Spinal cord (tissue), 10 donors: ENCODE measurements around the gene KLRF2. TPM values are rescaled to one million over a fixed set of nuclear protein-coding genes. Genes with fewer than 3 reads are reported as not detected.

Experiments used
- DNase-seq, 6 donors: peaks; one replicate each; pipeline versions ENCODE4 v3.0.0 to v3.0.0-alpha.2; 2013 to 2015; ENCODE audit warnings: low spot score in 6 of 6, low read depth in 4 of 6
- H3K27ac ChIP-seq: one replicate; pipeline ENCODE4 v1.5.1; 2013; ENCODE audit warnings: low read depth, low read length, control low read depth
- H3K27me3 ChIP-seq: one replicate; pipeline ENCODE4 v1.6.1; 2013; ENCODE audit warnings: low read length; ENCODE audit not compliant: control insufficient read depth, insufficient read depth
- H3K36me3 ChIP-seq: one replicate; pipeline ENCODE4 v1.6.1; 2013; ENCODE audit warnings: low read length; ENCODE audit not compliant: control insufficient read depth, insufficient read depth
- H3K4me1 ChIP-seq: one replicate; pipeline ENCODE4 v1.6.1; 2013; ENCODE audit warnings: low read length; ENCODE audit not compliant: control insufficient read depth, insufficient read depth
- H3K4me3 ChIP-seq: one replicate; pipeline ENCODE4 v1.5.1; 2013; ENCODE audit warnings: low read depth, low read length, control low read depth
- H3K9me3 ChIP-seq: one replicate; pipeline ENCODE4 v1.6.1; 2013; ENCODE audit warnings: low read length; ENCODE audit not compliant: control insufficient read depth, insufficient read depth
- WGBS: methylation state at CpG from one replicate; pipeline ENCODE4 v1.1.5; 2013; ENCODE audit warnings: missing lambda C conversion rate; ENCODE audit not compliant: insufficient coverage; 5-methylcytosine and 5-hydroxymethylcytosine counted together
- polyA plus RNA-seq, 2 donors: library from polyadenylated mRNA; unstranded; fragments of 120-200 nt; gene quantifications; one replicate each; pipeline ENCODE4 v1.2.1, GENCODE V29; 2013; ENCODE audit not compliant: insufficient read length in 2 of 2
- total RNA-seq, 2 donors: library from RNA; depleted of rRNA in 1 of 2; stranded (reverse); fragments of 120-200 nt in 1 of 2; fragments of >200 nt in 1 of 2; gene quantifications; one replicate each; pipeline versions ENCODE4 v1.2.3 to v1.2.4, GENCODE V29; 2013 to 2014
- donor health status: healthy.

The KLRF2 gene
- total and polyA plus RNA-seq, 4 donors: not detected

DNA sequence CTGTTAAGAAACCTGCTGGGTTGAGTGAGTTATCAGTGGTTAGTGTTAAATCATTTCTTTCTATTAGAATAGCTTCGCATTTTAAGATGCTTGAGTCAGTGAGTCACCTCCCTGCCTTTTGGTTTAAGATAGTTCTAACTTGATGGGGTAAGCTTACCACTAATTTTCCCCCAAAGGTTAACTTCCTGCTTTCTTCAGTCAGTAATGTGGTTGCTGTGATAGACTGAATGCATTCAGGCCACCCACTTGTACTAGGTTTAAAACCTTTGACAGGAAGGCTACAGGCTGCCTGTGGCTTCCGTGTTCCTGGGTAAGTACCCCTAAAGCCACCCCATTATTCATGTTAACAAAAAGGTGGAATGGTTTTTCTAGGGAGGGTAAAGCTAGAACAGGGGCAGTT lies 25.6 kb downstream of the KLRF2 start:
- no peak overlapping the region for H3K27ac ChIP-seq
- no peak for DNase-seq
- WGBS: no CpG with 5 or more reads among the region's 2 CpGs
- H3K4me1 ChIP-seq: no peaks in the 10 kb centered on the region
- H3K27me3 ChIP-seq: no peaks in the 10 kb centered on the region
- H3K36me3 ChIP-seq: no peaks in the 10 kb centered on the region
- no peaks in the 10 kb centered on the region for H3K9me3 ChIP-seq
- H3K4me3 ChIP-seq: no peak overlapping the region

DNA sequence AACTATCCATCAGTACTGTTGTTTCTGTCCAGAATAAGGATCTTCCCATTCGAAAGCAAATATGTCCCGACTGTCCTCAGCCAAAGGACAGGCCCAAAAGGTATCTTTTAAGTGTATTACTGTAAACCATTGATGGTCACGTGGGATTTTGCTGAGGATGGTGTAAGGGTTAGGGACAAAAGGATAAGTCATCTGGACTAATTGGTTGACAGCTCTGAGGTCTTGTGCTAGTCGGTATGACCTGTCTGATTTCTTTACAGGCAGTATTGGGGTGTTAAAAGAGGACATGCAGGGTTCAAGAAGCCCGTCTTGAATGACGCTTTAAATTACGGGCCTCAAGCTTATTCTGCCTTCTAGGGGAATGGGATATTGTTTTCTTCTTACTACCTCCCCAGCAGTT lies 26.5 kb downstream of the KLRF2 start:
- DNase-seq: no peak
- WGBS: 86% methylated on average over 4 of the region's 7 CpGs
- no peak overlapping the region for H3K27ac ChIP-seq
- no peaks in the 10 kb centered on the region for H3K4me1 ChIP-seq
- H3K27me3 ChIP-seq: no peaks in the 10 kb centered on the region
- no peaks in the 10 kb centered on the region for H3K9me3 ChIP-seq
- no peak overlapping the region for H3K4me3 ChIP-seq
- H3K36me3 ChIP-seq: no peaks in the 10 kb centered on the region

DNA sequence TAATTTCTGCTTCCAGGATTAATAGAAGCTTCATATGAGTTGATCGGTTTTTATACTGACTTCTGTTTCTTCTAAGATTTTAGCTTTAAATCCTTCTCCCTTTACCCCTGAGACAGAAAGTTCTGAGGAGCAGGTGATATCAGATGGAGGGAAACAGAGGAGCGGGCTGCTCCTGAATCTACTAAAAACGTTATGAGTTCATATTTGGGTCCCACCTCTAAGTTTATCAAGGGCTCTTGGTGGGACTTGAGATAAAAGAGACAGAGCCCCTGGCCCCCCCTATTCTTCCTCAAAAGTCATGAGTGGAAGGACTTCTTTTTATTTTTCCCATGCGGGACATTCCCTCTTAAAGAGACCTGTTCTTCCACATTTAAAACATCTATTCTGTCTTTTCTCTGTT lies 27.1 kb downstream of the KLRF2 start:
- Histone ChIP-seq H3K36me3 (no peaks in the 10 kb centered on the region), H3K4me1 (no peaks in the 10 kb centered on the region), H3K4me3 (no peak overlapping the region), H3K27me3 (no peaks in the 10 kb centered on the region), H3K27ac (no peak overlapping the region), H3K9me3 (no peaks in the 10 kb centered on the region)
- 100% methylated on average over 2 of the region's 4 CpGs for WGBS
- no peak for DNase-seq

DNA sequence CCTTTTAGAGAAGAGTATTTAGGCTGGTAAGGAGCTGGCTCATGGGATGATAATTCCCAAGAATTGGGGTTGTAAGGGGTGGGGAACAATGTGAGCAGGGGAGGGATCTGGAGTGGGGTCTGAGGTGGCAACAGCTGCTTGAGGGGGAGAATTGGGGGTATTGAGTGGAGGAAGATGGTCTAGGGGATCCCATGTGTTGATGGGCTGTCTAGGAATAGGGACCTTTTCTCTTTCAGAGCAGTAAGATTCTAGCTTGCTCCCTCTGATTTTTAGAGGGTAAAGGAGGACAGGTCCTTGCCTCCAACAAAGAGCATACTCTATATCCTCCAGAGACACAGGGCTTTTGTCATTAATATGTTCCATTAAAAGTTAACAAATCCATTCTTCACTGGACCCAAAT lies 28.4 kb downstream of the KLRF2 start:
- no peak overlapping the region for H3K27ac ChIP-seq

DNA sequence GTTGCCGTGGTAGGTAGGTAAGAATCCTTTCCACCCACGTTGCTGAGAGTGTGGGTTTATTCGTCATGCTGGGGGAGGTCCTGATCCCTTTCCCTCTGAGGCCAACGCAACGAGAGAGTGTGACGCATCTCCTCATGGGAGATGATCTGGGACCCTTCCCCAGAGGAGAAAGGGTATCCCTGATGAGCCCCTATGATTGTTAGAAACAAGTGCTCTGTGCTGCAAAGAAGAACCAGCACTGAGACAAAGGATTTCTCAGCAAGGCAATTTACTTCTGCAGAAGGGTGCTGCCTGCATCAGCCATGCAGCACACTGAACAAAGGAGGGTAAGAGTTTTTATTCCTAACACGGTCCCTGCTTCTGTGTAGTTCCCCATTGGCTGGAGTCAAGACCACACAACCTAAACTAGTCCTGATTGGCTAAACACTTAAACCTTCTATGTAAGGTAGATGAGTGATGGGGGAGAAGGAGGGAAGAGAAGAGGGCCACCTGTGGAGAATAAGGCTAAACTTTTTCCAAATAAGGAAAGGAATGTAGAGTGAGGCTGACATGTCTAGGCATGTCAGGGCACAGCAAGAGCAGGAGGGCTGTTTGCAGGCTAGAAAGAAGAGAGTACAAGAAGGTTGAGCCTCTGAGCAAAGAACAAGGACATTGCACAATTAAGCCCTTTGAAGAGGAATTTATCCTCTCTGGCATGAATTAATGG lies 29.6 kb downstream of the KLRF2 start:
- H3K27me3 ChIP-seq: no peaks in the 10 kb centered on the region
- WGBS: 90% methylated on average over 6 of the region's 7 CpGs
- no peaks in the 10 kb centered on the region for H3K9me3 ChIP-seq
- H3K4me1 ChIP-seq: no peaks in the 10 kb centered on the region
- H3K27ac ChIP-seq: no peak overlapping the region
- DNase-seq: no peak
- H3K4me3 ChIP-seq: no peak overlapping the region
- no peaks in the 10 kb centered on the region for H3K36me3 ChIP-seq

More for the DNA sequence above, 28.4 kb downstream of the KLRF2 start:
- Histone ChIP-seq H3K9me3 (no peaks in the 10 kb centered on the region), H3K27me3 (no peaks in the 10 kb centered on the region), H3K36me3 (no peaks in the 10 kb centered on the region), H3K4me1 (no peaks in the 10 kb centered on the region), H3K4me3 (no peak overlapping the region)
- no peak for DNase-seq

DNA sequence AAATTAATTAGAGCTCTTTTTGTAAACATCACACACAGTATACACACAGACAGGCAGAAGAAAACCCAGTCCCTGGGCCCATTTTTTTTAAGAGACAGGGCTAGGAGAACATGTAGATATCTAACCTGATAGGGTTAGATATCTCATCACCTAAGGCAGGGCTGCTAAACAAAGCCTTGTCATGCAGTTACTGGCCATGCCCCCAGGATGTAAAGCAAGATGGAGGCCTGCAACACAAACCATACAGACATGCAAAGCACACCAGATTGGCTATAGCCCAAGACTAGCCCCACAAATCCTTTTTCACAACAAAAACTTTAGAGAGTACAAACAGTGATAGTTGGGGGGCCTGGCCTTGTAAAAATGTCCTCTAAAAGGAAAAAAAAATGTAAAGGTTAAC lies 30.4 kb downstream of the KLRF2 start:
- Histone ChIP-seq H3K27ac (no peak overlapping the region), H3K4me3 (no peak overlapping the region), H3K9me3 (no peaks in the 10 kb centered on the region), H3K27me3 (no peaks in the 10 kb centered on the region), H3K36me3 (no peaks in the 10 kb centered on the region), H3K4me1 (no peaks in the 10 kb centered on the region)
- DNase-seq: no peak

DNA sequence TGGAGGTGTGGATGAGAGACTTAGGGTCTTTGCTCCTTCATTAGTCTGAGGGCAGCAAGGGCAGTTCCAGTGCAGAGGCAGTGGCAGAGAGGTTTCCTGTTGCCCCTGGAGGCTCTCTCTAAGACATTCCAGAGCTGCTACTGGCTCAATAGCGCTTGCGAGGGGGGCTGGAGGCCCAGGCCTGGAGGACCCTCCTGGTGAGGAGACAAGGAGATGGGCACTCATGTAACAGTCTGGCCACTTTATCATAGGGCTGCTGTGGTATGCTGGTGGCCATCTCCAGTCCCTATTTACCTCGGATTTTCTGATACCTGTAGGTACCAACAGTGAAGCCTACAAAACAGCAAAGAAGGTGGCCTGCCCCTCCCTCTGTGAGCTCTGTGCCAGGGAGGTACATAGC lies 38.2 kb downstream of the KLRF2 start:
- WGBS: 100% methylated on average over 2 of the region's 3 CpGs
- no peak for DNase-seq
- Histone ChIP-seq H3K27me3 (no peaks in the 10 kb centered on the region), H3K4me1 (no peaks in the 10 kb centered on the region), H3K27ac (no peak overlapping the region), H3K36me3 (no peaks in the 10 kb centered on the region), H3K4me3 (no peak overlapping the region), H3K9me3 (peaks cover 2% of the 10 kb centered on the region)

DNA sequence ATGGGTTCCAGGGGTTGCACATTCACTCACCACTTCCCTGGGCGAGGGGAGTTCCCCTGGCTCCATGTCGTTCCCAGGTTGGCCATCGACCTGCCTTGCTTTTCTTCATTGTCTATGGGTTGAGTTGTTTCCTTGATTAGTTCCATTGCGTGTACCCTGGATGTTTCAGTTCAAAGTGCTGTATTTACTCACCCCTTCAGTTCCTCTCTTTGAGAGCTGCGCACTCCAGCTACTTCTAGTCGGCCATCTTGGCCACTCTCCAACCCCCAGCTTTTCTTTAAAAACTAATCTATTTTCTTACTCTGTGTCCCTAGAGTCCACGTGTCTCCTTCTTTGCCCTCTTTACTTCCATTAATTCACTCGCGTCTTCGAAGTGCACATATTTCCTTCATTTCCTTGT lies 39.2 kb downstream of the KLRF2 start:
- WGBS: 81% methylated on average over 4 of the region's 10 CpGs
- peaks cover 2% of the 10 kb centered on the region for H3K9me3 ChIP-seq

DNA sequence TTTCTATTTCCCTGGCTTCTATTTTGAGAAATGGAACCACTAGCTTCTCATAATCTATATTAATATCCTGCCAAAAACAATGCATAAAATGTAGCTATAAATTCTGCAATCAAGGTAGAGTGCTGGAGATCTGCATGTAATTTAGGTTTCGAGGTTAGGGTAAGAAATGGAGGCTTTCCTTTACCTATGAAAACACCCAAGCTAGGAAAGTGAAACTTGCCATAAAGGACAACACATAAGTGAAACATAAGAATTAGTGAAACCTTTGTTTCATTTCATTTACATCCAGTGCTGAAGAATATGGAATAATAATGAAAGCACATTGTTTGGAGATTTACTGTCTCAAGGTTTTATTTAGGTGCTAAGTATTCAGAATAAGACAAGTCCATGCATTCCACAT lies 41.1 kb downstream of the KLRF2 start:
- DNase-seq: no peak
- peaks cover 2% of the 10 kb centered on the region for H3K9me3 ChIP-seq
- no peaks in the 10 kb centered on the region for H3K27me3 ChIP-seq
- no peaks in the 10 kb centered on the region for H3K4me1 ChIP-seq
- no CpG with 5 or more reads among the region's 1 CpG for WGBS
- no peaks in the 10 kb centered on the region for H3K36me3 ChIP-seq
- no peak overlapping the region for H3K27ac ChIP-seq
- no peak overlapping the region for H3K4me3 ChIP-seq

More for the DNA sequence above, 39.2 kb downstream of the KLRF2 start:
- no peak overlapping the region for H3K27ac ChIP-seq
- no peak overlapping the region for H3K4me3 ChIP-seq
- no peaks in the 10 kb centered on the region for H3K27me3 ChIP-seq
- DNase-seq: no peak
- no peaks in the 10 kb centered on the region for H3K36me3 ChIP-seq
- no peaks in the 10 kb centered on the region for H3K4me1 ChIP-seq

DNA sequence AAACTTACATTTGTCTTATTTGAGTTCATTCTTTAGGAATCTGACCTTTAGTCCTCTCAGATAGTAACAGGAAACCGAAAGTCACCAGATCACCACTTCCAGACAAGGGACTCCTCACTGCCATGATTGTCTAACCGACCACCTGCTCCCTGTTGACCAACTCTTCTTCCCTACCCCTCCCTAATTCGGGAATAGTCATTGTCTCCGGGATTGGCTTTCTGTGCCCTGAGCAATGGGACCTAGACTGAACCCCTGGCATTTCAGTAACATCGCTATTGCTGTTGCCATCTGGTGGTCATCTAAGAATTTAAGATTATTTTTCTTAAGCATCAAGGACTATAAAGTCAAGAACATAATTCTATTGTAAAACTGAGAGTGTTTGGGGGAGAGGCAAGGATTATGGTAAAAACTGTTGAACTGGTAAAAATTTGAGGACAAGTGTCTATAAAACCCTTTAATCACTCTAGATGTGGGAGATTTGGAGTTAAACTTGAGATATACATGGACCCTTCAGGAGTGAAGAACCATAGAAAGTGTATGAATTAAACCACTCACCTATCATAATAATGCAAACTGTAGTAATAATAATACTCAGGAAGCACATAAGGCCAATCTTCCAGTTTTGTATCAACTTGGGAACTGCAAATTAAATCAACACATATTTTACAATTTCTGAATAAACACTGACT lies 44.6 kb downstream of the KLRF2 start:
- no peak overlapping the region for H3K4me3 ChIP-seq
- DNase-seq: peak in 4 of 6 donors; percentile 10 to 65 (median 28)
- 32% methylated on average over 3 of the region's 5 CpGs for WGBS

More for the DNA sequence above, 44.6 kb downstream of the KLRF2 start:
- Histone ChIP-seq H3K9me3 (no peaks in the 10 kb centered on the region), H3K36me3 (no peaks in the 10 kb centered on the region), H3K27me3 (no peaks in the 10 kb centered on the region), H3K27ac (no peak overlapping the region), H3K4me1 (no peaks in the 10 kb centered on the region)
